Measurements from ENCODE around the gene GXYLT1. TPM values are rescaled to one million over a fixed set of nuclear protein-coding genes. Genes with fewer than 3 reads are reported as not detected.

GXYLT1 gene
- 5.4 and 7.5 TPM in 2 replicates for total RNA-seq

GRCh38 chr12:42144408-42145196 is at the start of gene GXYLT1:
GXYLT1 (minus strand) TSS chr12:42144874; CDS start chr12:42144646, 228 bp downstream.

Other genes with a start within 250 kb of the GXYLT1 start
- 4.9 and 6.4 TPM in 2 replicates for gene YAF2, start 93.4 kb upstream of the GXYLT1 start, total RNA-seq
- gene ZCRB1, start 181.2 kb upstream of the GXYLT1 start, total RNA-seq = 26.6 and 35.5 TPM in 2 replicates
- 39.1 and 40.6 TPM in 2 replicates for gene PPHLN1, start 181.3 kb upstream of the GXYLT1 start, total RNA-seq

Measured in pericardium fibroblast (primary cell).